IPS DF 6.9 (cell line): ENCODE data around the gene MAST4.

Experiments
- DNase-seq: peaks from one replicate; pipeline ENCODE4 v3.0.0-alpha.2; 2013; ENCODE audit warnings: low read depth, low spot score
- H3K27ac ChIP-seq: one replicate; pipeline ENCODE4 v1.5.1; 2013; ENCODE audit warnings: low read length, control low read depth
- H3K27me3 ChIP-seq: 2 replicates; pipeline ENCODE4 v1.6.1; 2013; ENCODE audit warnings: mild to moderate bottlenecking, low read length; ENCODE audit not compliant: control insufficient read depth, insufficient read depth
- H3K36me3 ChIP-seq: 2 replicates; pipeline ENCODE4 v1.6.1; 2013; ENCODE audit warnings: low read length; ENCODE audit not compliant: control insufficient read depth, insufficient read depth
- H3K4me1 ChIP-seq: 2 replicates; pipeline ENCODE4 v1.6.1; 2013; ENCODE audit warnings: low read length; ENCODE audit not compliant: control insufficient read depth, insufficient read depth
- H3K4me3 ChIP-seq: 2 replicates; pipeline ENCODE4 v1.5.1; 2013; ENCODE audit warnings: mild to moderate bottlenecking, low read length
- H3K9me3 ChIP-seq: 2 replicates; pipeline ENCODE4 v1.6.1; 2013; ENCODE audit warnings: low read length, inconsistent platforms; ENCODE audit not compliant: control insufficient read depth, insufficient read depth
- WGBS: extraction: QIAGEN DNeasy Blood & Tissue Kit; methylation state at CpG from one replicate; pipeline ENCODE4 v1.1.7; 2013; ENCODE audit warnings: mixed read lengths, missing lambda C conversion rate; ENCODE audit not compliant: insufficient read length, insufficient coverage; 5-methylcytosine and 5-hydroxymethylcytosine counted together

Gene MAST4

DNA sequence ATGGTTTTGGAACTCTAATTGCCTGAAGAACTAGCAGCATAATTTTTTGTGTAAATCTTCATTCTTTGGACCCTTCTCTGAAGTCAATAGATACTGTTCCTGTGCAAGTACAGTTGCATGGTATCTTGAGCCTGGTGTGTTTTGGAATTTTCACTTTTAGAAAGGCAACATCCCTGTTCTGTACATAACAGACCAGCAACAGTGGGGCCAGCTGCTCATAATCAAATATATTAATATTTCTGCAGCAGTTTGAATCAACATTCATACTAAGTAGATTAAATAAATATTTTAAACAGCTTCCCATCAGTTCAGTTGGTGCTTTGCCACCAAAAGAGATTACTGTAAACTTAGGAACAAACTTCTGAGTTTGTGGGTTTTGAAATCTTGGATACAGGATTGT is 502.5 kb downstream of the MAST4 start:
- DNase-seq, result no peak
- Histone ChIP-seq H3K4me3 (no peak overlapping the region), H3K4me1 (no peaks in the 10 kb centered on the region; the same call in 1 of the 2 replicates), H3K27me3 (no peaks in the 10 kb centered on the region), H3K36me3 (no peaks in the 10 kb centered on the region), H3K27ac (no peak overlapping the region), H3K9me3 (no peaks in the 10 kb centered on the region)

DNA sequence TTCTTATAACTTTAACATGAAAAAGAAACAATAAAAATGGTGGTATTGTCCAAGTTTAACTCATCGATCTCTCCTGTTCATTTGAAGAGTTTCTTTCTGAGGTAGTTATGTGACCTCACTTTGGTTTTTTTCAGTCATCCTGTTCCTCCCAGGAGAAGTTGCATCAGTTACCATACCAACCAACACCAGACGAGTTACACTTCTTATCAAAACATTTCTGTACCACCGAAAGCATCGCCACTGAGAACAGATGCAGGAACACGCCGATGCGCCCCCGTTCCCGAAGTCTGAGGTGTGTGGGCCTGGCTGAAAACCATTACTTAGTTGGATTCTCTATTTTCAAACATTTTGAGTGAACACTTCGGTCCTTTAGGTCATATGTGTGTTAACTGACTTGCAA is 504.1 kb downstream of the MAST4 start:
- WGBS, result no CpG with 5 or more reads among the region's 10 CpGs
- no peaks in the 10 kb centered on the region for H3K4me1 ChIP-seq
- H3K4me3 ChIP-seq, result no peak overlapping the region
- no peaks in the 10 kb centered on the region for H3K36me3 ChIP-seq
- H3K9me3 ChIP-seq, result no peaks in the 10 kb centered on the region
- H3K27me3 ChIP-seq, result no peaks in the 10 kb centered on the region
- no peak overlapping the region for H3K27ac ChIP-seq
- DNase-seq, result no peak

DNA sequence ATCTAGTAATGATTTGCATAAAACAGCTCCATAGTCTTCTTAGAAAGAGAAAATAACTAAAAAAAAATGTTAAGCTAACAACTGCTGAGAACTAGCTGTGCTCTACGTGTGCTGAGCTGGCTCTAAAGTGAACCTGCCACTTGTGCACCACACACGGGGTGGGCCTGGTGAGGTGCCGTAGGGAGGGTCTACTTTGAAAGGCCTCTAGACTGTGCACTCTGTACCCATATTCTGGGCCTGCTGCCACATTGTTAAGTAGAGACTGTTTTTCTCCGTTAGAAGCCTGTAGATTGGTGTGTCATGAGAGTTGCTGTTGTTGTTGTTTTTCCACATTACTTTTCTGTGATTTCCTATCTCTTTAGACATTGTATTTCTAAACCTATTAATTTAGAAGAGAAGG is 506.5 kb downstream of the MAST4 start:
- Histone ChIP-seq H3K4me3 (no peak overlapping the region), H3K9me3 (no peaks in the 10 kb centered on the region), H3K36me3 (no peaks in the 10 kb centered on the region), H3K4me1 (no peaks in the 10 kb centered on the region), H3K27ac (no peak overlapping the region), H3K27me3 (no peaks in the 10 kb centered on the region)
- DNase-seq, result no peak
- no CpG with 5 or more reads among the region's 4 CpGs for WGBS

DNA sequence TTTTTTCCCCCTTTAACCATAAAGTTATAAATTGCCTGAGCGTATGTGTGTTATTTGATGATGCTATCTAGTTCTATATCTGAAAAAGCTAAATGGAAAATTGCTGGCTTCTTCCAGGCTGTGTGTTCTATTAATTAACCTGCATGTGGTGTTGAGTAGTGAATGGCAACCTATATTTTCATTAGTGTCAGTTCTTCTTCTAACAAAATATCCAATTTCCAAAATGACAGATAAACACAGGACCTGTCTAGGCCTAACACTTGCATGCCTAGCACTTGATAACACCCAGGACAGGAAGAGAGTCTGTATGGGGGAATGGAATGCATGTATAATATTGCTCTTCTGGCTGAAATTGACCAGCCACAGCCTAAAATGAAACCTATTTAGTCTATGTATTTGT is 508.7 kb downstream of the MAST4 start:
- WGBS, result no CpG with 5 or more reads among the region's 1 CpG
- H3K27ac ChIP-seq, result no peak overlapping the region
- no peak overlapping the region for H3K4me3 ChIP-seq
- H3K27me3 ChIP-seq, result no peaks in the 10 kb centered on the region
- H3K4me1 ChIP-seq, result no peaks in the 10 kb centered on the region
- DNase-seq, result no peak
- H3K9me3 ChIP-seq, result no peaks in the 10 kb centered on the region
- no peaks in the 10 kb centered on the region for H3K36me3 ChIP-seq

DNA sequence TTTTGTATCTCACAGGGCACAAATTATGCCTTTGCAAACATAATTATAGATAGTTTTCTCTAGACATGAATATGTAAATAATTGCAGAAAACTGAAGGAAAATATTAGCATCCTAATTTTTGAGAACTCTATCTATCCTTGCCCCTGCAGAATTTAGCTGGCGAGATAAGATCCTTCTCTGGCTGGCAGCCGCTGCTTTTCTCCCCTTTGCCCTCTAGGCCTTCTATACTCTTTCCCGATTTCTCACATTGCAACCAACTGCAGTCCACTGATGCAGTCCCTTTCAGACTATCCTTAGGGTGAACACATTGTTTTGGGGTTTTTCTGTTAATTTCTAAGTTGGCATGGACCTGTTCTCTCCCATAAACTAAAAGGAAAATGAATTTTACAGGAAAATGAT is 509.1 kb downstream of the MAST4 start:
- no peak overlapping the region for H3K27ac ChIP-seq
- no CpG with 5 or more reads among the region's 3 CpGs for WGBS
- DNase-seq, result no peak
- no peak overlapping the region for H3K4me3 ChIP-seq
- H3K9me3 ChIP-seq, result no peaks in the 10 kb centered on the region
- H3K4me1 ChIP-seq, result no peaks in the 10 kb centered on the region
- H3K36me3 ChIP-seq, result no peaks in the 10 kb centered on the region
- no peaks in the 10 kb centered on the region for H3K27me3 ChIP-seq

DNA sequence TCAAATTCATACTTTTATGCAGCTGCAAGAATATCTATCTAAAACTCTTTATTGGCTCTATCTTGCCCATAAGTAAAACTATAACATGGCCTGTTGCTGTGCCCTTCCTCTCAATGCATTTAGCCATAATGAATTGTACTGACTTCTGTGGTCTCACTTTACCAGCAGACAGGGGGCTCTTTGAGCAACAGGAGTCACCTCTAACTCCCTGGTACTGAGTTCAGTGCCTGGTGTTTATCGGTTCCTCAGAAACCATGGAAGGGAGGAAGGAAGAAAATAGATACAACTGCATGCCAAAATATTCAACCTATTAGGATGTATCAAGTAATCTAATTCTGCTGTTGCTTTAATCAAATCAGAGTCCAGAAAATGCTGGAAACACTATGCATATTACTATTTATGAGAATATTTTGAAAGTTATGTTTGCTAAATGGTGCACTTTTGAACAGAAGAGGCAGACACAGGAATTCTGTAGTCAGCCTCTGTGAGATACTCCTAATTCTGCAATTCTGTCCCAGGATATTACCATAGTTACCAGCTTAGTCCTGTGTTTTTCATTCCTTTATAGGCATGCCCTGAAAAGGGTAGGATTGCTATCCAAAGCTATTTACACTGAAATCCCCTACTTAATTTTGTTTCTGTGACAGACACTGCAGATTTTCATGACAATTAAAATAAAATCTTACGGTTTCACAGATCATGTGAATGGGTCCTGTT is 510.6 kb downstream of the MAST4 start:
- H3K9me3 ChIP-seq, result no peaks in the 10 kb centered on the region
- no peaks in the 10 kb centered on the region for H3K4me1 ChIP-seq
- H3K27me3 ChIP-seq, result no peaks in the 10 kb centered on the region
- no peak overlapping the region for H3K27ac ChIP-seq
- H3K36me3 ChIP-seq, result no peaks in the 10 kb centered on the region
- no CpG with 5 or more reads among the region's 2 CpGs for WGBS
- DNase-seq, result no peak
- H3K4me3 ChIP-seq, result no peak overlapping the region

DNA sequence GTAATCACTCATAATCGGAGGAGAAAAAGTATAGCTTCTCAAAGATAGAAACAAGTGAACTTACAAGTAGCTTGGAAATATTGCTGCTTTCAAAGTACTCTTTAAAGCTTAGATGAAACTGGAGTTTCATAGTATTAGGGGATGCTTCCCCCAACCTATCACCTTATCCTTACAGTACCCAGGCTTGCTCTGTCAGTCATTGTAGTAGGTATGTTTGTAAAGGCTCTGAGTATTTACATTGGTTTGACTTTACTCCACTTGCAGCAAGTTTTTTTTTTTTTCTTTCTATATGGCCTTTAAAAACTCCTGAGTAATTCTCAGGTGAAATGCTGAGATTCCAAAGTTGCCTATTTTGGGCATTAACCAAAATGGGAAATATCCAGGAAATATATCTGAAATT is 515.6 kb downstream of the MAST4 start:
- WGBS, result no CpG with 5 or more reads among the region's 1 CpG
- H3K36me3 ChIP-seq, result no peaks in the 10 kb centered on the region
- DNase-seq, result no peak
- H3K27me3 ChIP-seq, result no peaks in the 10 kb centered on the region
- no peak overlapping the region for H3K27ac ChIP-seq
- no peaks in the 10 kb centered on the region for H3K9me3 ChIP-seq
- no peak overlapping the region for H3K4me3 ChIP-seq
- H3K4me1 ChIP-seq, result no peaks in the 10 kb centered on the region

DNA sequence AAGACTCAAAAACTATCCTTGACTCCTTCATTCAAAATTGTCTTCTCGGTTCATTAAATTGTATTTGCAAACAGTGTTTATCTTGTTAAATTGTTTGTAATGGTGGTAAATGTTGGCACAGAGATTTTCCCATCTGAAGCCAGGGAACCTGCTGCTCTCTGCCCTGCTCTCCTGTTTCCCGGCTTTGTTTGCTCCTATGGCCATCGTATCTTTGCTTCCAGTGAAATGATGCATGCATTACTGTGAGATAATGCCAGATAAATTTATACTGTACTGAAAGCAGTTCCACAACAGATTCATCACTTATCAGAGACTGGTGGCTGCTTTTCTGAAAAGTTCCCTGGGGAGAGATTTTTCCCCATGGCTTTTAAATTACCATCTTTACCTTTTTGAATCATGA is 519.1 kb downstream of the MAST4 start:
- Histone ChIP-seq H3K27ac (no peak overlapping the region), H3K4me3 (no peak overlapping the region), H3K4me1 (no peaks in the 10 kb centered on the region), H3K36me3 (no peaks in the 10 kb centered on the region), H3K9me3 (no peaks in the 10 kb centered on the region), H3K27me3 (no peaks in the 10 kb centered on the region)
- no CpG with 5 or more reads among the region's 3 CpGs for WGBS
- DNase-seq, result no peak

DNA sequence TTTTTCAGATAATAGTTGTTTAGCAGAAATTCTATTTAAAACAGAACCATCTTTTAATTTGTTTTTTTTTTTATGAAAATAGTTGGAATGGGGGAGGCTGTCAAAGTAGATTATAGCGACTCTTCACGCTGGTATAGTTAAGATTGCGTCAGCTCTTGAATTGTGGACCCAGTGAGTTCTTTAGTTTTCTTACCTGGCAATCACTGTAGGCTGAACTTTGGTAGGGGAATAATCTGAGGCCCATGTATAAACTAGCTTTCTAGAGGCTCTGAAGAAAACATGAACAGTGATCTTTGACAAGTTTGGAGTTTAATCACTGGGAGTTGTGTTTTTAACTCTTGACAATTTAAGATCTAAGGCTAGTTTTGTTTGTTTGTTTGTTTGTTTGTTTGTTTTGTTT is 519.6 kb downstream of the MAST4 start:
- WGBS, result no CpG with 5 or more reads among the region's 3 CpGs
- H3K36me3 ChIP-seq, result no peaks in the 10 kb centered on the region
- no peak overlapping the region for H3K4me3 ChIP-seq
- DNase-seq, result no peak
- H3K9me3 ChIP-seq, result no peaks in the 10 kb centered on the region
- no peaks in the 10 kb centered on the region for H3K27me3 ChIP-seq
- H3K27ac ChIP-seq, result no peak overlapping the region
- H3K4me1 ChIP-seq, result no peaks in the 10 kb centered on the region

DNA sequence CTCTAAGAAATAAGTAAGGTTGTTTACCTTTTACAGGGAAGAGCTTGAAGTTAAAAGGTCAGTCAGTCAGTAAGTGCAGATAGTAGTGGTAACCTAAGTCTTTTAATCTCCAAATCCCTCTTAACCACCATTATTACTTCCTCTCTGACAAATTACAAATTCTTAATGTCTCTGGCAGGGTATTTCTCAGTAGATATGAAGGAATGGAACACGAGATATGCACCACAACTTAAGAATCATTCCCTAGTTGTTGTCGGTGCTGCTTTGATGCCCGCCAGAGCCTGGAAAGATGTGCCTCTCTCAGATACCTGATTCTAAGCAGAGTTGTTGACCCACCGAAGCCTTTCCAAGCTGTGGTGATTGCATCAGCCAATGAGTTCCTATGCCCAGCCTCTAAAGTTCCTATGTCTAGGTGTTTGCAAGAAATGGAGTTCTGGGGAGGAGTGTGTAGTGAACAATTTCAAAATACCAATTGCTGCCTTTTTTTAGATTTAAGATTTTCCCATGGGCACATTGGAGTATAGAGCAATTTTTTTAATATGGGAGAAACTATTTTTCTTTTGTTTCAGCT is 521.9 kb downstream of the MAST4 start:
- no peaks in the 10 kb centered on the region for H3K27me3 ChIP-seq
- no peak for DNase-seq
- H3K4me3 ChIP-seq, result no peak overlapping the region
- no peaks in the 10 kb centered on the region for H3K36me3 ChIP-seq
- WGBS, result no CpG with 5 or more reads among the region's 4 CpGs
- H3K27ac ChIP-seq, result no peak overlapping the region
- H3K9me3 ChIP-seq, result no peaks in the 10 kb centered on the region
- H3K4me1 ChIP-seq, result no peaks in the 10 kb centered on the region

DNA sequence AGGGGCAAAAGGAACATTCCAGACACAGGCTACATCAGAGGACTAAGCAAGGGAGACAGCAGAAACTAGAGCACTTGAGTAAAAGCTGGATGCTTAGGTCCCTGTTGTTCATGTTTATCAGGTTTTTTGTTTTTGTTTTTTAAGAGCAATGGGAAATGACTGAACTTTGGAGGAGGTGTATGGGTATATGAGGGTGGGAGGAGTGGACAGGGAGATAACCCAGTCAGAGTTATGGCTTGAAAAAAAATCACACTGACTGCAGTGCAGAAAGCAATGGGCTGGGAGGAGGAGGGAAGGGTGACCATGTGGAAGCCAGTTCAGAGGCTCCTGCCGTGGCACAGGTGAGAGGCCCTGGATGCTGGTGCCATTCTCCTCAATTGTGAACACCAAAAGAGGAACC is 522.8 kb downstream of the MAST4 start:
- H3K36me3 ChIP-seq, result no peaks in the 10 kb centered on the region
- H3K27me3 ChIP-seq, result no peaks in the 10 kb centered on the region
- no peak for DNase-seq
- H3K9me3 ChIP-seq, result no peaks in the 10 kb centered on the region
- H3K4me1 ChIP-seq, result no peaks in the 10 kb centered on the region
- no peak overlapping the region for H3K27ac ChIP-seq
- no CpG with 5 or more reads among the region's 1 CpG for WGBS
- no peak overlapping the region for H3K4me3 ChIP-seq
